Hematopoietic multipotent progenitor cell treated with erythropoietin and hydrocortisone succinate and interleukin-3 and kit ligand, for 8 days (in vitro differentiated cells): Measurements from ENCODE around the gene ADAM11.
"Not testable (repeated sequence)": the region's sequence is repeated elsewhere in the genome, so short reads cannot be mapped to it uniquely, and the experiment has no call there.

Source experiments
- DNase-seq: peaks from one replicate; pipeline ENCODE4 v3.0.0-alpha.2; 2015

The ADAM11 gene

GRCh38 chr17:44796731-44797130, 37.9 kb downstream of the ADAM11 start:
- no peak for DNase-seq

- no peak for DNase-seq
Observed at GRCh38 chr17:44797802-44798201, 39.0 kb downstream of the ADAM11 start.

GRCh38 chr17:44798356-44798755, 39.6 kb downstream of the ADAM11 start:
- DNase-seq: no peak

DNA sequence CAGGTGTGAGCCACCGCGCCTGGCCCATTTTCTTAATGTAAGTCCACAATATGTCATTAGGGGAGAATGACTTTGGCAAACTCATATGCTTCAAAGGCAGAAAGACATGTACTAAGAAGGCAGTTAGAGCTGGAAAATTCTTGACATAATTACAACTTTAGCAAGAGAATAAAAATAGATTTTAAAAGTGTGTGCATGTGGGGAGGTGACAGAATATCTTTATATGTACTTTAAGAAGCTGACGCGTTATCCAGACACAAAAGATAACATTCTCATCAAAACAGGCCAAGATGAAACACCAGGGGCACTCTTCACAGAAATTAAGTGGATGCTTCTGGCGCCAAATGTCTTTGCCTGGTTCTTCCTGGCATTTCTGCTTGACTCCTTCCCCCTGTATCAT, 43.1 kb downstream of the ADAM11 start:
- no peak for DNase-seq

- DNase-seq: no peak
Observed at GRCh38 chr17:44804302-44805089, 45.7 kb downstream of the ADAM11 start.

DNA sequence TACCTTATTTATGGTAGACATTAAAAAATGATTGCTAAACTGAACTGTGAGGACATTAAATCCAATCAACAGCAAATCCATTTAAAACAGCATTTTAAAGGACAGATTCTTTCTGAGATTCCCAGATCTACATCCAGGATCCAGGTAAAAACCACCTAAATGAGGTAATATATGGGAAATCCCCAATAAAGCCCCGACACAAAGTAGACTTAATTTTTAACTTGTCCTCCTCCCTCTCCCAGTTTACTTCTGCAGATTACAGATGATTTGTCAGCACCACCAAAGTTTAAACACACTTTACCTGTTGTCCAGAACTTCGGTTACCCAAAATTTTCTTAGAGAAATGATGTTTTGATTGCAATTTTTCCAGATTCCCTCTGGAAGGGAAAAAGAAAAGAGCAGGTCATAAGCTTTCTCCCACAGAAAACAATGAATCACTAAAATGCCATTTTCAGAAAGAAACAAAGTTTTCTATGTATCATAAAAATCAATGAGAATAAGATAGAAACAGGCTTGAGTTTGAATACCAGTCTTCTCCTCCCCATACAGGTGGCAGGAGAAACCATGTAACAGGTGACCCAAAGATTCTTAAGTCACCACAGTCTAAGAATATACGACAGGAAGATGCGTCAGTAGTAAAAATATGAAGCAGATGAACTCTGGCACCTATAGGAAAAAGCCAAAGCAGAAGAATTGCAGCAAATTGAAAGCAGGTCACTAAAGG, 48.5 kb downstream of the ADAM11 start:
- no peak for DNase-seq

- no peak for DNase-seq
Observed at GRCh38 chr17:44807817-44808155, 49.0 kb downstream of the ADAM11 start.

- DNase-seq: no peak
Observed at GRCh38 chr17:44808156-44808555, 49.4 kb downstream of the ADAM11 start.

GRCh38 chr17:44808656-44809388, 50.0 kb downstream of the ADAM11 start:
- not testable (repeated sequence) for DNase-seq

DNA sequence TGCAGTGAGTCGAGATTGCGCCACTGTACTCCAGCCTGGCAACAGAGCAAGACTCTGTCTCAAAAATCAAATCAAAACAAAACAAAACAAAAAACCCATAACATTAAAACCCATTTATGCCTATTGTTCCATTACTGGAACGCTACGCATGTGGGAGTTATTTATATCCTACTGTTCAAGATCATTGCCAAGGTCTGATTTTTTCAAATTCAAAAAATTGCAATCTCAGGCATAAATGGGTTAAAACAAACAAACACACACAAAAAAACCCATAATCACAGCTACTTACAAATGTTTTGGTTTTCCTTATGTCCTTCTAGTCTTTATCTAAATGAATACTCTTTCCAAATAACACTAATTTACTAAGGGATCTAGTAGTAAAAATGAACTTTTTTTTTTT, 53.5 kb downstream of the ADAM11 start:
- no peak for DNase-seq

DNA sequence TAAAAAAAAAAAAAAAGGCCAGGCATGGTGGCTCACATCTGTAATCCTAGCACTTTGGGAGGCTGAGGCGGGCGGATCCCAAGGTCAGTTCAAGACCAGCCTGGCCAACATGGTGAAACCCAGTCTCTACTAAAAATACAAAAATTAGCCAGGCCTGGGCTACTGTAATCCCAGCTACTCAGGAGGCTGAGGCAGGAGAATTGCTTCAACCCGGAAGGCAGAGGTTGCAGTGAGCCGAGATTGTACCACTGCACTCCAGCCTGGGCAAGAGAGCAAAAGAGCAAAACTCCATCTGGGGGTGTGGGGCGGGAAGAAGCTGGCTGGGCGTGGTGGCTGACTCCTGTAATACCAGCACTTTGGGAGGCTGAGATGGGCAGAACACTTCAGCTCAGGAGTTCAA, 59.7 kb downstream of the ADAM11 start:
- DNase-seq: not testable (repeated sequence)

DNA sequence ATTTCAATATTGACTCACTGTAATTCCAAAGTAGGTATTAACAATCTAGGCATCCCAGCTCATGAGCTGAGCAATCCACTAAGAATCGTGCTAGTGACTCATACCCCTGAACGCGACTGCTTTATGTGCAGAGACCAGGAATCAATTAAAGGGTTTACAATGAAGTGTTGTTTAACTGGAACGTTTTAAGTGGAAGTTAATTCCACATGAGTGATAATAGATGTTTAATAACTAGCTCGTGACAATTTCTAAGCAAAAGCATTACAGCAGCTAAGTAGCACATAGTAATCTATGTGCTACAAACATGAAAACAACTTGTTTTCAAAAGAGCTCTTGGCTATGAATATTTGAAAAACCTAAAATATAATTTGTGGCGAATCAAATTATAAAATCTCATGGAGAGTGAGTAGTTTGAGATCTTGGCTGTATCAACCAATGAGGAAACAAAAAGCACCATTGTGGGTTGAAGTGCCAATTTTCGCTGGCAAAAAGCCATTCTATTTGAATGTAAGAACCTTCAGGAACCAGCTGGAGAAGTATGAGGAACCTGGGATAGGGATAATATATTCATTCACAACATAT, 61.9 kb downstream of the ADAM11 start:
- no peak for DNase-seq

DNA sequence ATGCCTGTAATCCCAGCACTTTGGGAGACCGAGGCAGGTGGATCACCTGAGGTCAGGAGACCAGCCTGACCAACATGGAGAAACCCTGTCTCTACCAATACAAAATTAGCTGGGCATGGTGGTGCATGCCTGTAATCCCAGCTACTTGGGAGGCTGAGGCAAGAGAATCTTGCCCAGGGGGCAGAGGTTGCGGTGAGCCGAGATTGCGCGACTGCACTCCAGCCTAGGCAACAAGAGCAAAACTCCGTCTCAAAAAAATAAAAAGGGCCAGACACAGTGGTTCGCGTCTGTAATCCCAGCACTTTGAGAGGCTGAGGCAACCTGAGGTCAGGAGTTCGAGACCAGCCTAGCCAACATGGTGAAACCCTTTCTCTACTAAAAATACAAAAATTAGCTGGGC, 66.4 kb downstream of the ADAM11 start:
- DNase-seq: not testable (repeated sequence)

DNA sequence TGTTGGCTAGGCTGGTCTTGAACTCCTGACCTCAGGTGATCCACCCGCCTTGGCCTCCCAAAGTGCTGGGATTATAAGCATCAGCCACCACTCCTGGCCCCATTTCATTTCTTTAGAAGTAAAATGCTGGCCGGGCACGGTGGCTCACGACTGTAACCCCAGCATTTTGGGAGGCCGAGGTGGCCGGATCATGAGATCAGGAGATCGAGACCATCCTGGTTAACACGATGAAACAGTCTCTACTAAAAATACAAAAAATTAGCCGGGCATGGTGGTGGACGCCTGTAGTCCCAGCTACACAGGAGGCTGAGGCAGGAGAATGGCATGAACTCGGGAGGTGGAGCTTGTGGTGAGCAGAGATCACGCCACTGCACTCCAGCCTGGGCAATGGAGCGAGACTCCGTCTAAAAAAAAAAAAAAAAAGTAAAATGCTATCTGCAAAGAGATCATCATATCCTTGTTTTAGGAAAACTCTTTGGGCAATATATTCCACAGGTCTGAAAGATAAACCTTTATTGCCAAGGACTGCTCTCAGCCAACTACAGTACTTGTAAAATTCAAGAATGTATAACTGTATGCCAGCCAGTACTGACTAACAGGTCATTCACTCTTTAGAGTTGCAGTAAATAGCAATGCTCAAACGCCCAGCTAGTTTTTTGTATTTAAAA, 67.5 kb downstream of the ADAM11 start:
- DNase-seq: no peak

DNA sequence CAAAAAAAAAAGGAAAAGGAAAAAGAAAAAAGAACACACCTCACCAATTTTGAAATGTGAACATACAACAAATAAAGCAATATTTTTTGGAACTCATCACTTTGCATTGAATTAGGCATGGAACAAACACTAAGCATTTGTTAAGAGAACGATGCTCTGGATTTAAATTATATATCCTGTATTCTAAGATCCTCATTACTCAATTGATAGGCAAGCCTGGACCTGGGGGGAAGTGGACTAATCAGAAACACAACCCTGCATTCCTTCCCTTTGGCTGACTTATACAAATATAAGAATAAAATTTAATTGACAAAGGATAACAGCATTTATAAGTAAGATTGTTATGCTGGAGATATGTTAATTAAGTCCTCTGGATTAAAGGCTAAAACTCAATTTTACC, 69.1 kb downstream of the ADAM11 start:
- DNase-seq: no peak

- no peak for DNase-seq
Observed at GRCh38 chr17:44828919-44829522, 70.2 kb downstream of the ADAM11 start.

DNA sequence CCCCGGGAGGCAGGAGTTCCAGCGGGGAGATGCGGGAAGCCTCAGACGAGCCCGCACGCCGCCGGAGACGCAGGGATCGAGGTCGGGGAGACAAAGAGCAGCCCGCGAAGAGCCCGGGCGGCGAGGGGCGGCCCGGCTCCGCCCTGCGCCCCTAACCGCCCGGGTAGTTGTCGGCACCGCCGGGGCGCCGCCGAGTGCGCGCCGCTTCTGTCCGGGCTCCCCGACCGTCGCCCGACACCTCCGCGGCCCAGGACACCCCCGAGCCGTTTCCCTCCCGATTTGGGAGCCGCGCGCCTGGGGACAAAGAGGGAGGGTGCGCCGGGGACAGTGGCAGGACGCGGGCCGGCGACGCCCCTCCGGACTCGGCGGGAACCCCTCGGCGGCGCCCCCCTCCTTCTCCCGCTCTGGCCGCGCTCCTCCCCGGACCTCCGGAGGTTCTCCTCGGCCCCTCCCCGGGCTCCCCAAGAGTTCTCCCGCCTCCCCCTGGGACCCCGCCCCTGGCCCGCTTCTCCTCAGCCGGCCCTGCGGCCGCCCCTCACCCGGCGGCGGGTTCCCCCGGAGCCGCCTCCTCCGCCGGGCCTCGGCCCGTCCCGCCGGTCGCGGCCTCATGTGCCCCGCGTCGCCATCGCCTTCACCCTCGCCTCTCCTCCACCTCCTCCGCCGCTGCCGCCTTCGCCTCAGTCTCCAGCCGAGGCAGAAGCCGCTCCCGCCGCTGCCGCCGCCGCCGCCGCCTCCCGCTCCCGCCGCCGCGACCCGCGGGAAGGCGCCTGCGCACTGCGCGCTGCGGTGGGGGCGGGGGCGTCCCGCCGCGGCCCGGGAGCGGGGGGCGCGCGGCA, 71.0 kb downstream of the ADAM11 start, which contains the start of gene GJC1:
TSS of gene GJC1 (minus strand) at position 765 of the 836 bp plus-strand sequence. CDS start 24,470 bp downstream, outside the sequence.
- DNase-seq: no peak

DNA sequence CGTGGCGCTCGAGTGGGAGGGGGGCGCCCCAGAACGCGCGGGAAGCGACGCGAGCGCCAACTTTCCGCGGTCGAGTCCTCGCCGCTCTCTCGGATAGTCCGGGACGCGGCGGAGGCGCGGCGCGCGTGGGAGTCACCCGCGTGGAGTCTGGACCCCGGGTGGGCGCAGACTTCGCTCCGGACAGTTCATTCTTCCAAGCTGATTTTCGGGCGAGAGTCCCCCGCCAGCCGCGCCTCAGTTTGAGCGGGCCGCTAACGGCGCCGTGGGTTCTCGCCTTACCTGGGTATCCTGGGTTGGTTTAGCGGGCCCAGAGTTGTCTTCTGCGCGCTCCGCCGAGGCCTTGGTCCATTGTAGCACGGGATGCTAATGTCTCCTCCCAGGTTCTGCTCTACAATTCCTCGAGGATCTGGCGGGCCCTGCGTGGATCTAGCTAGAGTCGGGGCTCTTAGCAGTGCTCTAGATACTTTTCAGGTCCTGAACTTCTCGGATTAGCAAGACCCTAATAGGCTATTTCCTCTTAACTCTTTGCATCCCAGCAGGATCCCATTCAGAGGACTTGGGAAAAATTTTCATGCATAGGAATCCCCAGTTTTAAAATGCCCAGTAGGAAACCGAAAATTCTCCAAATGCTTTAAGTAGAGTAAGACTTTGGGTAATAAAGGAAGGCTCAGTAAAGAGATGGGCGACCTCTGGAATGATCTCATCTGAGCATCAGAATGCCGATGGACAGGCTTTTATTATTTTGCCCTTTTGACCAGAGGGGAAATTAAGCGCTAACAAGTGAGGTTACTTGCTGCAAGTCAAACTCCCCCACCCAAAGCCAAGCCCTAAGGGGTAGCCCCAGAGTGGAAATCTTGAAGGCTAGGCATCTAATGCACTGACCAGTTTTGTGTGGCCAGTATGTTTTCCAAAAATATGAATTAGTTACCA, 71.8 kb downstream of the ADAM11 start:
- no peak for DNase-seq

- DNase-seq: no peak
Observed at GRCh38 chr17:44831371-44831770, 72.6 kb downstream of the ADAM11 start.
